HG03159 (cell line): ENCODE data around the gene LIMCH1.

Source experiments
- ATAC-seq: cut with Tn5 transposase; IDR thresholded peaks from one replicate; pipeline ENCODE4 v1.9.1; 2021; ENCODE audit warnings: mild to moderate bottlenecking, moderate library complexity; ENCODE audit not compliant: unreplicated experiment

Gene LIMCH1

GRCh38 chr4:41532336-41532735 is 5.6 kb upstream of the LIMCH1 start:
- ATAC-seq, result no peak

DNA sequence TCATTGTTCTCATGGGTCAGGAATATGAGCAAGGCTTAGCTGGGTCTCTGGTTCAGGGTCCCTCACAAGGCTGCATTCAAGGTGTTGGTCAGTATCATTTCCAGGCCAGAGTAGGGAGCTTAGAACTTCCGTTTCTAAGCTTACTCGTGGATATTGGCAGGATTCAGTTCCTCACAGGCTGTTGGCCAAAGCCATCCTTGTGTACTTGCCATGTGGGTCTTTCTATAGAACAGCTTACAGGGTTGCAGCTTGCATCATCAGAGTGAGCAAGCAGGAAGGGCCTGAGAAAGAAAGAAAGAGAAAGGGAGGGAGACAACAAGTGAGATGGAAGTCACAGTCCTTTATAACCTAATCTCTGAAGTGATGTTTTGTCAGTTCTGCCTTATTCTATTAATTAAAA is 5.1 kb upstream of the LIMCH1 start:
- no peak for ATAC-seq

DNA sequence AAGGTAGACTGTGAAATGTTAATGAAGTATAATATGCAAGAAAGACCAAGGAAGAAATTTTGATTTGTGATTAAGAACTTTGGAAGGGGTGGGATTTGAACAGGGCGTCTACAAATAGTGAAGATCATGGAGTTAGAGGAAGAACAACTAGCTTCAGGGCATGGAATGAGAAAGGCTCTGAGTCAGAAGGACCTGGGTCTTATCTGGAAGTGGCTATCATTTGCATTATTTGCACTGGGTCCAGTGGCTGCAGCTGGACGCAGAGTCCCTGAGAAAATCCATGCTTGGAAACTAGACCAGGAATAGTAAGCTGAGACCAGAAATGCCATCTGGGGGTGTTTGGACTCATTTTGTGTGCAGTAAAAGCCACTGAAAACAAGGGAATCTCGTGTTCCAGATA is 4.3 kb upstream of the LIMCH1 start:
- ATAC-seq, result no peak

DNA sequence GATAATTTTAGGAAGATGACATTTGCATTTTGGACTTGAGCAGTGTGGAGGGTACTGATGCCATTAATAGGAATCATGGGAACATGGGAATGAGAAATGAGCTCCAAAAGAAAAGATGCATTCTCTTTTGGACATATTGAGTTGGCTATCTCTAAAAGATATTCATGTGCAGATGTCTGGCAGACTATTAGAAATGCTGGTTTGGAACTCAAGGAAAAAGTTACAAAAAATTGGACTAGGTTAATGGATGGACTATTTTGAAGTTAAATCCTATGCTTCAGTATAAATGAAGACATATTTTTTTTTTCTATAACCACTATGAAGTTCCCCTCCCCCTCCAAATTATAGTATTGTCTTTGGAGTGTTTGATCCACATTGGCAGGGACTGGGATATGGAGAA is 3.6 kb upstream of the LIMCH1 start:
- no peak for ATAC-seq

- no peak for ATAC-seq
Observed at GRCh38 chr4:41535911-41536371, 2.0 kb upstream of the LIMCH1 start.

DNA sequence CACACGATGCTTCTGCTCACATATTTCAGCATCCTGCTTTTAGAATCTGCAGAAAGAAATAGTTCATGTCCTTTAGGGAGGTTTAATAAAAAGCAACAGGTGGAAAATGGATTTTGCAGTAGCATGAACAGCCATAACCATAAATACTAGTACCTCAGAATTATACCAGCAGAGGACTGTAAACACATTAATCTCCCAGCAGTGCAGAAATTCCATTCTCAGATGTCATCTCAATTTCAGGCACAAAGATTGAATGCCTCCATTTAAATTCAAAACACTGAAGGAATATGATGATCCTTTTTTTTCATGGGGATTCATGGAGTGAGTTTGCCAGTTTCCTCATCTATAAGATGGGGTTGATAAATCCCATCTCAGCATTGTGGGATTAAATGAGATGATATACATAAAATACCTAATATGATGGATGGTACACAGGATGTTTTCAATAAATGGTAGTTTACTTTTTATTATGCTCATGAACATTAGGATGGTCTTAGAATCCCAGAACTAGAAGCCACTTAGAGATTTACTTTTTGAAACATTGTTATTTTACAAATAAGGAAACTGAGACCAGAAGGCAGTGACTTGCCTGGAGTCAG is 566 bp upstream of the LIMCH1 start:
- ATAC-seq, result no peak

- ATAC-seq, result no peak
Observed at GRCh38 chr4:41538887-41539498, 1.0 kb downstream of the LIMCH1 start.

GRCh38 chr4:41539711-41540110 is 1.8 kb downstream of the LIMCH1 start:
- ATAC-seq, result no peak

- ATAC-seq, result no peak
Observed at GRCh38 chr4:41540687-41541086, 2.7 kb downstream of the LIMCH1 start.

GRCh38 chr4:41541687-41542094 is 3.7 kb downstream of the LIMCH1 start:
- no peak for ATAC-seq

DNA sequence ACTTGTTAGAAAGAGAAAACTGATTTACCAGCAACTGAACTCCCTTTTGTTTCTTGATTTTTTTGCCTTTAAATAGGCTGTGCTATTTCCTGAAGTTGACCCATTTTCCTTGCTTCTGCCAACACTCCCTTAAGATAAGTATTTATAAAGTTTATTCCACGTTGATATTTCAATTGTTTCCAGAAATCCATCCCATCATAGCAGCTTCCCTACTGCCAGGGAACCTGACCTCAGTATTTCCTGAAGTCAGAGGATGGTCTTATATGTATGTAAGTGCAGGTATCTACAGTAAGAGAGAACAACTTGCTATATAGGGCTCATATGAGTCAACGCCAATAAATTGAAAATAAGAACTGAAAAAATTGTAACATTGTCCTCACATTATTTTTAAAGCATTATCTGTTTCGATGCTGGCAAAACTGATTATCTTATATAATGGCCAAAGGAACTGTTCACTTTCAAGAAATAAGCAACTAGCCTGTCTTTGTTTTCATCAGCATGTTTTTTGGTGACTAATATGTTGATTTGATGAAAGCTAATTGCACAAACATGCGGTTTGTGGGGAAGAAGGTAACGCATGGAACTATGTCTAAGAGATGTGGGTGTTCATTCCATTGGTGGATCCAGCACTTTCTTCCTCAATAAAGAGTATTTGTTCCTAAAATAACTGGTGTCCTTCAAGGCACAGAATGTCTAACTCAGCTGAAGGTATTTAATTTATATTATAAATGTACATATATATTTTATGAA is 4.7 kb downstream of the LIMCH1 start:
- ATAC-seq, result no peak

GRCh38 chr4:41545238-41545637 is 7.3 kb downstream of the LIMCH1 start:
- no peak for ATAC-seq

DNA sequence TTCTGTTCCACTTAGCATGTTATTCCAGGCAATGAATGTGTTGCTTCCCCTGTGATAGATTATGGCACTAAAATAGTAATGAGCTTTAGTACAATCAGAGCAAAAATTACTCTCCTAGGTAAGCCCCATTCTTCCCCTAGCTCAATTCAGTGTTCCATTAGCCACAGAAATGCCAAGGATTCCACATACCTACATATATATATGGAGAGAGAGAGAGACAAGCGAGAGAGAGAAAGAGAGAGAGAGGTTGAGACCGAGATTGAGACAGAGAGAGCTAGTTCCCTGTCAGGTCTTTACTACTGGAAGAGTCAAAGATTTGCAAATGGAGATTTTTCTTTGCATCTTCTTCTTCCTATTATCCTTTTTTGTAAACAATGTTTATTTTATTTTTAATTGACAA is 8.7 kb downstream of the LIMCH1 start:
- no peak for ATAC-seq

GRCh38 chr4:41548305-41548880 is 10.4 kb downstream of the LIMCH1 start:
- no peak for ATAC-seq

- ATAC-seq, result no peak
Observed at GRCh38 chr4:41549478-41549877, 11.5 kb downstream of the LIMCH1 start.

DNA sequence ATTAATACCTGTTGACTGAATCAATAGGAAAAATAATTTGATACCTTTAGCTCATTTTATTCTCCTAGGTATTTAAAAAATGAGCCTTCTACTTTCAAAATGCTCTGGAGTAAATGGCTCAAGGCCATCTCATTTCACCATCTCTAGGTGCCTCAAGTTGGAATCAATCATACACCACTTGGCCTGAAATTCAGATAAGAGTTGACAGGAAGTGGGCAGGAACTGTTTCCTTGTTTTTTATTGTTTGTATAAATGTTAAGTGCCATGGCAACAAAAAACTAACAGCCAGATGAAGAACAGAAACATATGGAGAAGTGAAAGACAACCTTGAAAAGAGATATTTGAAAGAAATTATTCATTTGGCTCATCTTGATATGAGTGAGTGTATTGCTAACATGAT is 12.4 kb downstream of the LIMCH1 start:
- ATAC-seq, result no peak

DNA sequence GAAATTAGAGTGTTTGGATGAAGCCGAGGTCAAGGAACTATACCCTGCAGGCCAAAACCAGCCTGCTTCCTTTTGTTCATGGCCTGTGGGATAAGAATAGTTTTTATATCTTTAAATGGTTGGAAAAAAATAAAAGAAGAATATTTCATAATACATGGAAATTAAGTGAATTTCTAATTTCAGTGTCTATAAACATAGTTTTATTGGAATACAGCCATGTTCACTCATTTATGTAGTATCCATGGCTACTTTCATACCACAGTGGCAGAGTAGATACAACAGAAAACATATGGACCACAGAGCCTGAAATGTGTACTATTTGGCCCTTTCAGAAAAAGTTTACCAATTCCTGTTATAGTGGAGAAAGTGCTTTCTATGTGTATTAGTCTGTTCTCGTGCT is 13.6 kb downstream of the LIMCH1 start:
- ATAC-seq, result no peak

GRCh38 chr4:41554905-41555304 is 16.9 kb downstream of the LIMCH1 start:
- ATAC-seq, result no peak

DNA sequence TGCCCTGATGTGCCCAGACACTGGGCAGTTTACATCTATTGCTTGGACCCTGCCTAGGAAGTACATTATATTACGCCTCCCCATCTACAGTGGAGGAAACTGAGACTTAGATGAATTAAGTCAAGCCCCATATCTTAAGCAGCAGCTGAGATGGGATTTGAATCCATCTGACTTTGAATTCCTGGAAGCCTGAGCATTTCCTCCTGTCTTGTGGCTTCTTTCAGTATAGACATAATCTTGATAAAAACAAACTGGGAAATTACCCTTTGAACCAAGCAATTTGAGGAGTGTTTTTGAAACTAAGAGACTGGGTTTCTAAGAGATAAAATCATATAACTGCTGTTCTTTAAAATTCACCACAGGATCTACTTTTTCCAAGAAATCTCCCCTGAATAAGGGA is 18.6 kb downstream of the LIMCH1 start:
- ATAC-seq, result no peak

DNA sequence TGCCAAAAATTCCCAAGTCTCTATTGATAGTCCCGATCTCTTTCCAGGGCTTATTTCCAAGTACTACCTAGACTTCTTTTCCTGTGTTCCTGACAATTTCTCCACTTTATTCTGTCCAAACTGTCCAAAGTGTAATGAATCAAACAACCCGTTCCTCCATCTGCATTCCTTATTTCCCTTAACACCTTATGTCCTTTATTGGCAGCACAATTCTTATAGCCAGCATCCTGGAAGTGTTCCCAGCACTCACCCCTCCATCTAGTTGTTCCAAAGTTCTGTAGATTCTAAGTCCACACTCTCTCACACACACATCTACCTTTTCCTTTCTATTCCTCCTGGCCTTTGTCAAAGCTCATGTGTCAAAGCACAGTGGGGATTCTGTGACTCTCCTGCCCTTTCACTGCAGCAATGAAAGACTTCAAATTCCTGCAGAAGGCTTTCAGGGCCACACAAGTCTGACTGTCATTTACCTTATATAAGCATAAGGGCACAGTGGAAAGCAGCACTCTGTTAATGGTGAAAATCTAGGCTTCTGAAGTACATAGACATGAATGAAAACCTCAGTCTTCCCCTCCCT is 22.1 kb downstream of the LIMCH1 start:
- no peak for ATAC-seq

DNA sequence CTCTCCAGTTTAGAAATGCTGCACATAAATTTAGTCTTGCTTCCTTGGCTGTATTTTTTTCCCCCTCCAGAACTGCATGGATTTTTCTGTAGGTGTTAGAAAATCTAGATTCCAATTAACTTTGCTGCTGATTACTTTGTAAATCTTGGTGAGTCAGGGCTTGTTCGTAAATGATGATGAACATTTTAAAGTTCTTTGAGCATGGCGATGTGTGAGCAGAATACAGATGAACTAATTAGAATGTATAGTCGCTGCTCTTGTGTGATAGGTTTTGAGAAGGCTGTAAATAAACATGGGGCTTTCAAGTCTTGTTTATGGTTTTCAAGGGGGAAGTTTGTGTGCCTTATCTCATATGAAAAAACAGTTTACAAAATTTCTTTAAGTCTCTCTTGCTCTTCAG is 23.3 kb downstream of the LIMCH1 start:
- ATAC-seq, result no peak

GRCh38 chr4:41567186-41567585 is 29.2 kb downstream of the LIMCH1 start:
- no peak for ATAC-seq
